ENCODE measurements around the gene ECEL1.

DNA sequence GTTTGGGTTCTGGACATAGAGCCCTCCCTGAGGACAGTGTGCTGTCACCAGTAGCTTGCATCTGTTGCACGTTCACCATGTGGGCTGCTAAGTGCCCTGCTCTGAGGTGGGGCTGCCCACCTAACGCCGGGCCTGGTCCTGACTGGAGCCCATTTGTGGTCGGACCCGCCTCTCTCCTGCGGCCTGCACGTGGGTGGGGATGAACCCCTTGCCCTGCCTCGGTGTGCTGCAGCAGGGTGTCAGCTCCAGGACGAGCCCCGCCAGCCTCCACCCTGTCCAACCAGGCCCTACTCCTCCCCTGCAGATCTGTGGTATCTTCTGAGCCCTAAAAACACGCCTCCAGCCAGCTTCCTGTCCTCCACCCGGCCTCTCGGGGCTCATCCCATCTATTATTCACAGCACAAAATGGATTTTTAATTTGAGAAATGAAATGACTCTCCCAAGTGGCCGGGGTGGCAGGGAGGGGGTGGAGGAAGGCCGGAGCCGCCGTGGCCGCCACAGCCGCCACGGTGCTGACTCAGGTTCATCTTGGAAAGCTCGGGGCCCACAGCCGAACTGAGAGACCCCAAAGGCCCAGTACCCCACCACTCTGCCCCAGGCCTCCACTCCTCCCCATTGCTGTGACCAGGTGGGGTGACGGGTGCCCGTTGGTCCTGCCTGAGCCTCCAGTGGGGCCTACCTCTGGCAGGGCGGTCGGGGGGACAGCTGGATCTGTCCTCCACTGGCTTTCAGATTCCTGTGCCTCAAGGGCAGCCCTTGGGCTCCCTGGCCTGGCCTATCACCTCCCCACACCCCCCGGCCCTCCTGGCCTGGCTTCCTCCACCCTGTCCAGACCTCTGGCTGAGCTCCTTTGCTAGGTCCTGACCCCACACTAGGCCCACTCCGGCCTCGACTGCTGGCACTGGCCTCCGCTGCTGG, 2.8 kb upstream of the ECEL1 start:
- TF ChIP-seq YY1 (IDR thresholded peaks at IDR 0.05; ENCODE audit: insufficient read depth, insufficient read length) (no peak), SUZ12 (IDR thresholded peaks at IDR 0.05; ENCODE audit: extremely low read depth, insufficient read depth, insufficient read length) (no peak)

All from NT2/D1 (cell line).